Measurements from ENCODE around the gene ATP2A3. TPM values are rescaled to one million over a fixed set of nuclear protein-coding genes. Genes with fewer than 3 reads are reported as not detected.
A peak's percentile ranks its signal among the peaks of the same experiment; 100 is the strongest.

The ATP2A3 gene
- total and polyA plus RNA-seq, 3 experiments from 2014 or later, result 105 to 111 (median 108) TPM

GRCh38 chr17:3907483-3908216, 56.6 kb downstream of the ATP2A3 start:
- Histone ChIP-seq H3K4me3 (ENCODE audit: low read length) (no peak overlapping the region), H3K36me3 (ENCODE audit: insufficient read depth, low read length) (no peaks in the 10 kb centered on the region), H3K27me3 (ENCODE audit: insufficient read depth, low read length, poor library complexity, severe bottlenecking) (no peaks in the 10 kb centered on the region), H3K27ac (ENCODE audit: low read depth, low read length) (no peak overlapping the region), H3K4me1 (ENCODE audit: insufficient read depth, low read length) (peaks cover 16% of the 10 kb centered on the region), H3K9me3 (ENCODE audit: low read length) (no peaks in the 10 kb centered on the region)
- no peaks in the 10 kb centered on the region for H3K27me3 Mint-ChIP-seq
- H3K27ac Mint-ChIP-seq, result peak overlapping the region in 3 of 8 donors; percentile 36 to 52 (median 51)
- POLR2A ChIA-PET, result no interaction called here
- CTCF ChIA-PET, result interaction anchor here (1.1 to 1.8 kb wide), 2 partner anchors 47 to 62 kb away, joined by 3 to 7 read pairs; partner anchors contain the start of gene NCBP3
- no peak for DNase-seq
- peaks cover 10 to 12% (median 10%) of the 10 kb centered on the region in 3 donors for H3K4me1 Mint-ChIP-seq
- no peaks in the 10 kb centered on the region for H3K36me3 Mint-ChIP-seq
- H3K9me3 Mint-ChIP-seq, result no peaks in the 10 kb centered on the region
- H3K4me3 Mint-ChIP-seq, result no peak overlapping the region

DNA sequence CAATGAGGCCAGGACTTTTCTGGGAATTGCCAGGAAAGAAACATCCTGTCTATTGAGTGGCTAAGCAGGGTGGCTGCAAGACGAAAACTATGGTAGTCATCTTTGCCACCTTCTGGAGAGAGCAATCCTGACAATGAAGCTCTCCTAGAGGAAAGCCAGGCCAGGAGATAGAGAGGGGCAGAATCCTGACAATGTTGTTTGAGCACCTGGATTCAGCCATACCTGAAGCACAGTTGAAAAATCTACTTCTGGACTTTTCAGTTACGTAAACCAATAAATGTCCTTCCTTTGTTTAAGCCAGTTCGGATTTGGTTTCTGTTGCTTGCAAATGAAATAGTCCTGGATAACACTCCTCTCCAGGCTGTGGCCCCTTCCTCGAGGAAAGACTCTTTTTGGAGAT, 57.4 kb downstream of the ATP2A3 start:
- no peaks in the 10 kb centered on the region for H3K36me3 ChIP-seq (ENCODE audit: insufficient read depth, low read length)
- Mint-ChIP-seq H3K27me3 (no peaks in the 10 kb centered on the region), H3K27ac (no peak overlapping the region), H3K4me3 (no peak overlapping the region), H3K9me3 (no peaks in the 10 kb centered on the region), H3K36me3 (no peaks in the 10 kb centered on the region), H3K4me1 (peaks cover 10 to 12% (median 10%) of the 10 kb centered on the region in 3 donors)
- H3K9me3 ChIP-seq (ENCODE audit: low read length), result no peaks in the 10 kb centered on the region
- no peak overlapping the region for H3K27ac ChIP-seq (ENCODE audit: low read depth, low read length)
- no peak for DNase-seq
- no peak overlapping the region for H3K4me3 ChIP-seq (ENCODE audit: low read length)
- CTCF ChIA-PET, result interaction anchor here (1.1 to 1.8 kb wide), 2 partner anchors 47 to 61 kb away, joined by 3 to 7 read pairs; partner anchors contain the start of gene NCBP3
- POLR2A ChIA-PET, result no interaction called here
- H3K4me1 ChIP-seq (ENCODE audit: insufficient read depth, low read length), result peaks cover 16% of the 10 kb centered on the region
- H3K27me3 ChIP-seq (ENCODE audit: insufficient read depth, low read length, poor library complexity, severe bottlenecking), result no peaks in the 10 kb centered on the region

- Mint-ChIP-seq H3K4me3 (no peak overlapping the region), H3K27me3 (no peaks in the 10 kb centered on the region), H3K9me3 (no peaks in the 10 kb centered on the region), H3K4me1 (no peaks in the 10 kb centered on the region), H3K36me3 (no peaks in the 10 kb centered on the region), H3K27ac (no peak overlapping the region)
- H3K4me3 ChIP-seq (ENCODE audit: low read length), result no peak overlapping the region
- H3K9me3 ChIP-seq (ENCODE audit: low read length), result no peaks in the 10 kb centered on the region
- no peak for DNase-seq
- no peaks in the 10 kb centered on the region for H3K27me3 ChIP-seq (ENCODE audit: insufficient read depth, low read length, poor library complexity, severe bottlenecking)
- no peaks in the 10 kb centered on the region for H3K4me1 ChIP-seq (ENCODE audit: insufficient read depth, low read length)
- ChIA-PET POLR2A (no interaction called here), CTCF (interaction anchor here (2.1 to 2.8 kb wide), 2 partner anchors 8 to 170 kb away, joined by 5 to 14 read pairs; no protein-coding TSS in a partner anchor)
- no peak overlapping the region for H3K27ac ChIP-seq (ENCODE audit: low read depth, low read length)
- H3K36me3 ChIP-seq (ENCODE audit: insufficient read depth, low read length), result no peaks in the 10 kb centered on the region
Measured at GRCh38 chr17:3905017-3905520, 59.2 kb downstream of the ATP2A3 start.

DNA sequence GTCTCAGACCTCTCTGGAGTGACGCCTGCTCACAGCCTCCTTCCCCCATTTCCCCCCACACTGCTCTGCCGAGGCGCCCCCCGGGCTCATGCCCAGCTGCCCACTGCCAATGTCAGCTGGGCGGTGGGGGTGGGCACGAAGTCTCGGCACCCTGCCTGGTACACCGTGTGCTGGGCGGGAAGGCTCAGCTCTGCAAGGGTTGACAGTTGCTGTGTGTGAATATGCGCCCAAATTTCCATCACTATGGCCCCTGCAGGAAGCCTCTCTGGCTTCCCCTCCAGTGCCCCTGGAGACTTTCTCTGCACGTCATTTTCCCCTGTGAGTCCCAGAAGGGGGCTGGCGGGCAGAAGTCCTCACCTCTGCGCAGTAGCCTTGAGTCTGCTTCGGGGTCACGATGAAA, 59.7 kb downstream of the ATP2A3 start:
- Mint-ChIP-seq H3K4me1 (no peaks in the 10 kb centered on the region), H3K4me3 (no peak overlapping the region), H3K27me3 (no peaks in the 10 kb centered on the region), H3K9me3 (no peaks in the 10 kb centered on the region), H3K36me3 (no peaks in the 10 kb centered on the region), H3K27ac (no peak overlapping the region)
- no peak for DNase-seq
- Histone ChIP-seq H3K9me3 (ENCODE audit: low read length) (no peaks in the 10 kb centered on the region), H3K36me3 (ENCODE audit: insufficient read depth, low read length) (no peaks in the 10 kb centered on the region), H3K4me1 (ENCODE audit: insufficient read depth, low read length) (no peaks in the 10 kb centered on the region), H3K27me3 (ENCODE audit: insufficient read depth, low read length, poor library complexity, severe bottlenecking) (no peaks in the 10 kb centered on the region), H3K4me3 (ENCODE audit: low read length) (no peak overlapping the region), H3K27ac (ENCODE audit: low read depth, low read length) (no peak overlapping the region)
- POLR2A ChIA-PET, result no interaction called here
- CTCF ChIA-PET, result interaction anchor here (2.1 to 2.8 kb wide), 2 partner anchors 9 to 170 kb away, joined by 5 to 14 read pairs; no protein-coding TSS in a partner anchor

DNA sequence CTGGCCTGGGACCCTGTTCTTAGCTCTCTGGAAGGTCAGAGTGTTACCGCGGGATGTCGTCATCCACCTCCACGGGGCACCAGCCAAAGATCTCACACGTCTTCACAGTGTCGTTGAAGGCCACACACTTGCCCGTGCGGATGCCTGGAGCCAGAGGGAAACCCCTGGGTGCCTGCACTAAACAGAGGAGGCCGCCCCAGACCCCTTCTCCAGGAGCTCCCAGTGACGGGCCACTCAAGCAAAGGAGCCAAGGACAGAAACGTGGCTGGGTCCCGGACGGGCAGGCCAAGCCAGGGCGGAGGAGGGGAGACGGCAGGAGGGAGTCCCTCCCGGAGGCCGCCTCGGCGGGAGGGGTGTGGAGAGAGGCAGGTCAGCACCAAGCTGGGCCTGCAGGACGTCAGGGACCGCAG, 60.4 kb downstream of the ATP2A3 start:
- CTCF ChIA-PET, result interaction anchor here (2.1 to 2.8 kb wide), 2 partner anchors 10 to 171 kb away, joined by 5 to 14 read pairs; no protein-coding TSS in a partner anchor
- POLR2A ChIA-PET, result no interaction called here

GRCh38 chr17:3903051-3903825, 61.0 kb downstream of the ATP2A3 start:
- no peaks in the 10 kb centered on the region for H3K27me3 Mint-ChIP-seq
- H3K4me3 Mint-ChIP-seq, result no peak overlapping the region
- H3K36me3 ChIP-seq (ENCODE audit: insufficient read depth, low read length), result no peaks in the 10 kb centered on the region
- no peak overlapping the region for H3K27ac Mint-ChIP-seq
- H3K27ac ChIP-seq (ENCODE audit: low read depth, low read length), result no peak overlapping the region
- ChIA-PET POLR2A (interaction anchor here (0.6 kb wide), 1 partner anchor 10 kb away, joined by 3 read pairs; no protein-coding TSS in a partner anchor), CTCF (interaction anchor here (1.4 to 2.8 kb wide), 4 partner anchors 10 to 171 kb away, joined by 3 to 14 read pairs (median 5); no protein-coding TSS in a partner anchor)
- no peaks in the 10 kb centered on the region for H3K4me1 Mint-ChIP-seq
- no peaks in the 10 kb centered on the region for H3K9me3 ChIP-seq (ENCODE audit: low read length)
- no peak for DNase-seq
- no peaks in the 10 kb centered on the region for H3K27me3 ChIP-seq (ENCODE audit: insufficient read depth, low read length, poor library complexity, severe bottlenecking)
- H3K4me1 ChIP-seq (ENCODE audit: insufficient read depth, low read length), result no peaks in the 10 kb centered on the region
- no peaks in the 10 kb centered on the region for H3K9me3 Mint-ChIP-seq
- no peak overlapping the region for H3K4me3 ChIP-seq (ENCODE audit: low read length)
- no peaks in the 10 kb centered on the region for H3K36me3 Mint-ChIP-seq

More for the DNA sequence above, 60.4 kb downstream of the ATP2A3 start:
- no peaks in the 10 kb centered on the region for H3K9me3 Mint-ChIP-seq
- Histone ChIP-seq H3K4me3 (ENCODE audit: low read length) (no peak overlapping the region), H3K4me1 (ENCODE audit: insufficient read depth, low read length) (no peaks in the 10 kb centered on the region), H3K9me3 (ENCODE audit: low read length) (no peaks in the 10 kb centered on the region), H3K27me3 (ENCODE audit: insufficient read depth, low read length, poor library complexity, severe bottlenecking) (no peaks in the 10 kb centered on the region), H3K36me3 (ENCODE audit: insufficient read depth, low read length) (no peaks in the 10 kb centered on the region), H3K27ac (ENCODE audit: low read depth, low read length) (no peak overlapping the region)
- DNase-seq, result no peak
- H3K27me3 Mint-ChIP-seq, result no peaks in the 10 kb centered on the region
- H3K4me3 Mint-ChIP-seq, result no peak overlapping the region
- H3K36me3 Mint-ChIP-seq, result no peaks in the 10 kb centered on the region
- no peak overlapping the region for H3K27ac Mint-ChIP-seq
- no peaks in the 10 kb centered on the region for H3K4me1 Mint-ChIP-seq

DNA sequence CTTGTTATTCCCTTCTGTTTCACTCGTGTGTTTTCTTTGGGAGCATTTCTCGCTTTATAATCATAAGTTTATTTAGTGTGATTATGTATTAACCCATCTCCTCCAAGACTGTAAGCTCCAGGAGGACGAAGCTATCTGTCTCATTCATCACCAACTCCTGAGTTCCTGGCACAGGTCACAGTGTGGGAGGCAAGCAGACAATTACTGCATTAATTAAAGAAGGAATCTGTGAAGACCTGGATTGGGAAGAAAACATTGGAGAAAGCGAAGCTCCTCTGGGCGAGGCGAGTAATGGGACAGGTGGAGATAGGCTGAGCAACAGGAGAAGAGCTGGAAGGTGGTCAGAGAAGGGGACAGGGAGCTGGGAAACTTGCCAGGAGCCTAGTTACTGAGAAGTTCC, 63.6 kb downstream of the ATP2A3 start:
- CTCF ChIA-PET, result interaction anchor here (0.6 to 1.0 kb wide), 2 partner anchors 14 to 888 kb away, joined by 3 to 4 read pairs; no protein-coding TSS in a partner anchor
- Histone ChIP-seq H3K36me3 (ENCODE audit: insufficient read depth, low read length) (no peaks in the 10 kb centered on the region), H3K27me3 (ENCODE audit: insufficient read depth, low read length, poor library complexity, severe bottlenecking) (no peaks in the 10 kb centered on the region), H3K4me1 (ENCODE audit: insufficient read depth, low read length) (no peaks in the 10 kb centered on the region), H3K27ac (ENCODE audit: low read depth, low read length) (no peak overlapping the region), H3K9me3 (ENCODE audit: low read length) (no peaks in the 10 kb centered on the region), H3K4me3 (ENCODE audit: low read length) (no peak overlapping the region)
- Mint-ChIP-seq H3K36me3 (no peaks in the 10 kb centered on the region), H3K9me3 (no peaks in the 10 kb centered on the region), H3K4me1 (no peaks in the 10 kb centered on the region), H3K4me3 (no peak overlapping the region), H3K27ac (no peak overlapping the region), H3K27me3 (no peaks in the 10 kb centered on the region)
- POLR2A ChIA-PET, result no interaction called here
- no peak for DNase-seq

DNA sequence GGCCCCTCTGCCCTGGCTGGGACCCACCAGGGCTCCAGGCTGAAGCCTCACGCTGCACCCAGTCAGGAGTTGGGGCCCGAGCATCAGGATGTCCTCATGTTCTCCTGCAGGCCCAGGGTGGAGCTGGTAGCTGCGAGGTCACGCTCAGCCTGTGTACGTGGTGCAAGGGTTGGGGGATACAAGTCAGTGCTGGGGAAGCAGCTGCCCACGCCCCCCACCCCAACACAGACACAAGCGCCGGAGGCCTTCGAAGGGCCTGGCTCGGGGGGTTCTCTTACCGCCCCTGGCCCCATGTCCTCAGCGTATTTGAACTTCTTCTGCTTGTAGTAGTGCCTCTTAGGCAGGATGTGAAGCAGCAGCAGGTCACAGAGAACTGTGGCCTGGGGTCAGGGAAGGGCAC, 66.5 kb downstream of the ATP2A3 start:
- Histone ChIP-seq H3K9me3 (ENCODE audit: low read length) (no peaks in the 10 kb centered on the region), H3K27ac (ENCODE audit: low read depth, low read length) (no peak overlapping the region), H3K27me3 (ENCODE audit: insufficient read depth, low read length, poor library complexity, severe bottlenecking) (no peaks in the 10 kb centered on the region), H3K4me3 (ENCODE audit: low read length) (no peak overlapping the region), H3K36me3 (ENCODE audit: insufficient read depth, low read length) (no peaks in the 10 kb centered on the region), H3K4me1 (ENCODE audit: insufficient read depth, low read length) (peaks cover 6% of the 10 kb centered on the region)
- H3K27me3 Mint-ChIP-seq, result no peaks in the 10 kb centered on the region
- no peak overlapping the region for H3K27ac Mint-ChIP-seq
- H3K9me3 Mint-ChIP-seq, result no peaks in the 10 kb centered on the region
- peak overlapping the region in 1 of 7 donors; percentile 23 for H3K4me3 Mint-ChIP-seq
- no peak for DNase-seq
- CTCF ChIA-PET, result interaction anchor here (0.9 to 1.6 kb wide), 3 partner anchors 16 to 106 kb away, joined by 3 read pairs; no protein-coding TSS in a partner anchor
- H3K4me1 Mint-ChIP-seq, result peaks cover 9 to 11% (median 10%) of the 10 kb centered on the region in 3 donors
- POLR2A ChIA-PET, result no interaction called here
- no peaks in the 10 kb centered on the region for H3K36me3 Mint-ChIP-seq

Data from CD8-positive, alpha-beta memory T cell (primary cell).